Natural killer cell (primary cell): ENCODE data around the gene PRKG1. TPM values are rescaled to one million over a fixed set of nuclear protein-coding genes. Genes with fewer than 3 reads are reported as not detected.

Source experiments
- ATAC-seq, 3 donors: fragments of 150-1000 bp in 2 of 3; fragments of 200-7000 bp in 1 of 3; cut with Tn5 transposase; 1 replicate in 1 of 3; 2 replicates in 2 of 3; pipeline ENCODE4 v1.10.0; 2021; ENCODE audit warnings: mild to moderate bottlenecking in 2 of 3, moderate library complexity in 2 of 3
- DNase-seq, 2 donors: peaks; one replicate each; pipeline versions ENCODE4 v3.0.0 to v3.0.0-alpha.2; 2013 to 2021; ENCODE audit warnings: mixed read lengths in 1 of 2
- H3K27ac ChIP-seq: one replicate; pipeline ENCODE4 v1.5.1; 2013; ENCODE audit warnings: mild to moderate bottlenecking, low read length
- H3K27me3 ChIP-seq: one replicate; pipeline ENCODE4 v1.6.1; 2013; ENCODE audit warnings: low read length; ENCODE audit not compliant: control insufficient read depth, insufficient read depth
- H3K36me3 ChIP-seq: one replicate; pipeline ENCODE4 v1.6.1; 2013; ENCODE audit warnings: low read length; ENCODE audit not compliant: control insufficient read depth, insufficient read depth
- H3K4me1 ChIP-seq: one replicate; pipeline ENCODE4 v1.6.1; 2013; ENCODE audit warnings: low read length; ENCODE audit not compliant: control insufficient read depth, insufficient read depth
- H3K4me3 ChIP-seq: one replicate; pipeline ENCODE4 v1.5.1; 2013; ENCODE audit warnings: low read length
- H3K9me3 ChIP-seq: one replicate; pipeline ENCODE4 v1.6.1; 2013; ENCODE audit warnings: low read length; ENCODE audit not compliant: control insufficient read depth, insufficient read depth
- H3K27ac Mint-ChIP-seq, 2 donors: one replicate each; pipeline ENCODE4 v1.8.0; 2022; ENCODE audit warnings: mild to moderate bottlenecking in 2 of 2, mixed read lengths in 2 of 2, moderate library complexity in 1 of 2
- H3K27me3 Mint-ChIP-seq, 2 donors: one replicate each; pipeline ENCODE4 v1.8.0; 2022; ENCODE audit warnings: low read depth in 2 of 2, mixed read lengths in 2 of 2
- H3K36me3 Mint-ChIP-seq: one replicate; pipeline ENCODE4 v1.8.0; 2022; ENCODE audit warnings: mixed read lengths
- H3K4me1 Mint-ChIP-seq, 2 donors: one replicate each; pipeline ENCODE4 v1.8.0; 2022; ENCODE audit warnings: mixed read lengths in 2 of 2
- H3K4me3 Mint-ChIP-seq: one replicate; pipeline ENCODE4 v1.8.0; 2022; ENCODE audit warnings: mild to moderate bottlenecking, moderate library complexity, mixed read lengths
- H3K9me3 Mint-ChIP-seq, 2 donors: one replicate each; pipeline ENCODE4 v1.8.0; 2022; ENCODE audit warnings: mixed read lengths in 2 of 2
- WGBS: methylation state at CpG from one replicate; pipeline ENCODE4 v1.1.7; 2013; ENCODE audit warnings: missing lambda C conversion rate; ENCODE audit not compliant: insufficient coverage; 5-methylcytosine and 5-hydroxymethylcytosine counted together
- intact Hi-C: fragments of 100-400 bp; cut with micrococcal nuclease; formaldehyde crosslinking; loops from one replicate; pipeline ENCODE4 v1.14.2; 2022
- total RNA-seq, 4 donors: library from RNA; stranded (reverse); fragments of 120-200 nt in 1 of 4; gene quantifications; one replicate each; pipeline versions ENCODE4 v1.2.3 to v1.2.4, GENCODE V29; 2013 to 2022
- TF ChIP-seq, protein P1 (sequence below): fragments of 200-600 bp; IDR thresholded peaks from one replicate; pipeline ENCODE4 v1.8.0; 2022; ENCODE audit warnings: antibody characterized with exemption

PRKG1 gene
- total RNA-seq, 3 donors from 2014 or later (not counting 1 experiment from before 2014, with no cell fraction given), result 0.23 to 0.41 (median 0.35) TPM

DNA sequence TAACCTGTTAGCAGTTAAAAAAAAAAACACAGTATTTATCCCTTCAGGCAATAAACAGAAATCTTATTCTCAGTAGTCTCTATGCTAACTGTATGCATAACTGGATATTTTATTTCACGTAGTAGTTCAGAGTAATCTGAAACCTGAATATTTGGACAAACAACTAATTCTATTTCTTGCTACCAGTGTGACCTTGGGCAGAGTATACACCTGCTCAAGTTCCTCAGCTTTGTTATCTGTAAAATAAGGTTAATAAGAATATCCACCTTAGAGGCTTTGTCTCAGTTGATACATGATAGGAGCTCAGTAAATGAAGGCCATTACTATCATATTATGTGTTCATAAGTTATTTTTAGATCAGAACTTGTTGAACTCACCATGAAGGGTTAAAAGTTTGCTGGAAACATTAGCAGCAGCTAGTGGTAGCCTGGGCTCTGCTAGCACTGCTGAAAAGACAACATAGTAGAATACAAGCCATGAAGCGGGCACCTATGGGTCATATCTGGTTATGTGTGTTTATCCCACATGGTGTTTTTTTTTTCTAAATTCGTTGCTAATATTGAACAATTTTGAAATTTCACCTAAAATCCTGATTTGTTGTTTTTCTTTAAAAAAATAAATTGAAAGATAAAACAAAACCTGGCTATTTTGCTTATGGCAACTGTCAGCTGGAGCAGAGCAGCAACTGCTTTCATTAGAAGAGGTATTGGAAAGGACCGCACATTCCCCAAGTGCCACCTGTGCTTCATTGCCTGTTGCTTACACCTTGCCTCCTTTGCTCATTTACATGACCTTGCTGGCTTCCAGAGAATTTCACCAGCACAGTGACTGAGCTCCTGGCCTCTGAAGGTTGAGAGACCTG, 303.0 kb downstream of the PRKG1 start:
- H3K27me3 ChIP-seq, result no peaks in the 10 kb centered on the region
- Mint-ChIP-seq H3K9me3 (no peaks in the 10 kb centered on the region), H3K27me3 (no peaks in the 10 kb centered on the region), H3K36me3 (no peaks in the 10 kb centered on the region), H3K27ac (no peak overlapping the region), H3K4me3 (no peak overlapping the region), H3K4me1 (no peaks in the 10 kb centered on the region)
- DNase-seq (no peak), ATAC-seq (no peak)
- no peak overlapping the region for H3K27ac ChIP-seq
- H3K36me3 ChIP-seq, result no peaks in the 10 kb centered on the region
- H3K4me1 ChIP-seq, result no peaks in the 10 kb centered on the region
- H3K4me3 ChIP-seq, result no peak overlapping the region
- TF ChIP-seq, protein P1, sequence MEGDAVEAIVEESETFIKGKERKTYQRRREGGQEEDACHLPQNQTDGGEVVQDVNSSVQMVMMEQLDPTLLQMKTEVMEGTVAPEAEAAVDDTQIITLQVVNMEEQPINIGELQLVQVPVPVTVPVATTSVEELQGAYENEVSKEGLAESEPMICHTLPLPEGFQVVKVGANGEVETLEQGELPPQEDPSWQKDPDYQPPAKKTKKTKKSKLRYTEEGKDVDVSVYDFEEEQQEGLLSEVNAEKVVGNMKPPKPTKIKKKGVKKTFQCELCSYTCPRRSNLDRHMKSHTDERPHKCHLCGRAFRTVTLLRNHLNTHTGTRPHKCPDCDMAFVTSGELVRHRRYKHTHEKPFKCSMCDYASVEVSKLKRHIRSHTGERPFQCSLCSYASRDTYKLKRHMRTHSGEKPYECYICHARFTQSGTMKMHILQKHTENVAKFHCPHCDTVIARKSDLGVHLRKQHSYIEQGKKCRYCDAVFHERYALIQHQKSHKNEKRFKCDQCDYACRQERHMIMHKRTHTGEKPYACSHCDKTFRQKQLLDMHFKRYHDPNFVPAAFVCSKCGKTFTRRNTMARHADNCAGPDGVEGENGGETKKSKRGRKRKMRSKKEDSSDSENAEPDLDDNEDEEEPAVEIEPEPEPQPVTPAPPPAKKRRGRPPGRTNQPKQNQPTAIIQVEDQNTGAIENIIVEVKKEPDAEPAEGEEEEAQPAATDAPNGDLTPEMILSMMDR, result no peak
- H3K9me3 ChIP-seq, result no peaks in the 10 kb centered on the region
- intact Hi-C loops, result no loop called here
- WGBS, result 100% methylated on average over 2 of the region's 4 CpGs

DNA sequence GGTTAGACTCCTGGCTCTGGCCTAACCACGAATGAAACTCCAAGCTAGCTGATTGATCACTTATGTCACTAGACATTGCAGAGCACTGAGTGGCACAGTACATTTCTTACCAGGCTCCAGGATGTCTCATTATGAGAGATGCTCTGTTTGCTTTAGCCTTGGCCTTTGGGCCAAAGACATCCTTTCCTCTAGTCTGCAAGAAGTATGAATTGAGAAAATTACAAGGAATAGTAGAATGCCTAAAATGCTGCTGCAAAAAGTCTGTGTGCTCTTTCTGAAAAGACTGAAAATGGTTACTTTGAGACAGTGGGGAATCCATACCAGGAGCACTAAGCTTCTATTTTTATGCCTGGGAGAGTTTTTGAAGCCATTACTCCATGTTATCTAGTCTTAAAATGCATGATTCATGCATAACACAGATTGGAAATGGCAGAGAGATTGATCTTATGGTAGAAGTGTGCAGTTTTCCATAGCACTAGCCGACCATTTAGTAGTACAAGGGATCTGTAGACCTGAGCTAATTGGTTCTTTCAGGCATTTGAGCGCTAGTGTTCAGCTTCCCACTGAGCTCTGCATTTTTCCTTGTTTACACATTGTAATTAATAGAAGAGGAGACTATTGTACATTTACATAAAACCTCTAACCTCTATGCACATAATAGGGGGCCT, 303.8 kb downstream of the PRKG1 start:
- DNase-seq, result no peak
- ATAC-seq, result no peak
- no peak overlapping the region for H3K27ac Mint-ChIP-seq
- Histone ChIP-seq H3K4me3 (no peak overlapping the region), H3K9me3 (no peaks in the 10 kb centered on the region), H3K36me3 (no peaks in the 10 kb centered on the region), H3K27me3 (no peaks in the 10 kb centered on the region), H3K27ac (no peak overlapping the region), H3K4me1 (no peaks in the 10 kb centered on the region)
- no peaks in the 10 kb centered on the region for H3K4me1 Mint-ChIP-seq
- H3K27me3 Mint-ChIP-seq, result no peaks in the 10 kb centered on the region
- no peaks in the 10 kb centered on the region for H3K36me3 Mint-ChIP-seq
- TF ChIP-seq, protein P1, result no peak
- WGBS, result 81% methylated on average over 3 of the region's 3 CpGs
- intact Hi-C loops, result no loop called here
- no peak overlapping the region for H3K4me3 Mint-ChIP-seq
- H3K9me3 Mint-ChIP-seq, result no peaks in the 10 kb centered on the region

DNA sequence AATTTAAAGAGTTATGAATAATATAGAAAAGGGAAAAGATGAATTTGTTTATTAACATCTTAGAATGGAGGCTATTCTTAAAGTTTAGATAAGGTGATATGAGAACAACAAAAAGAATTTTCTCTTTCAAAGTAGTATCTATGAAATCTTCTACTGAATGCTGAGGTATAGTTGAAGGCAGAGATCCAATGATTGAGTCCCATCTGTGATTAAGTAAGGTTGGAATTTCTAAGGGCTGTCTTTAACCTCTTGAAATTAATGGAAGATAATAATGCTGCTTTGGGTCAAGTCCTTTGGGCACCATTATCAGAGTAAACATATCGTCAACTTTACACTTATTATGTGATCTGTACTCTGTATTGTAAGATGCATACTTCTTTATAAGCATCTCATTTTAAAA, 307.9 kb downstream of the PRKG1 start:
- Histone ChIP-seq H3K36me3 (no peaks in the 10 kb centered on the region), H3K9me3 (no peaks in the 10 kb centered on the region), H3K27ac (no peak overlapping the region), H3K4me1 (no peaks in the 10 kb centered on the region), H3K4me3 (no peak overlapping the region), H3K27me3 (no peaks in the 10 kb centered on the region)
- no CpG with 5 or more reads among the region's 1 CpG for WGBS
- Mint-ChIP-seq H3K27ac (no peak overlapping the region), H3K4me3 (no peak overlapping the region), H3K36me3 (no peaks in the 10 kb centered on the region), H3K9me3 (no peaks in the 10 kb centered on the region), H3K27me3 (no peaks in the 10 kb centered on the region), H3K4me1 (no peaks in the 10 kb centered on the region)
- TF ChIP-seq, protein P1, result no peak
- DNase-seq (no peak), ATAC-seq (no peak)
- intact Hi-C loops, result no loop called here
